K562 (cell line): ENCODE data around the gene FBXO46. TPM values are rescaled to one million over a fixed set of nuclear protein-coding genes. Genes with fewer than 3 reads are reported as not detected.

Source experiments
- BRD9 ChIP-seq: fragments of 450-650 bp; IDR thresholded peaks from 2 replicates; pipeline ENCODE4 v1.6.1; 2018; ENCODE audit warnings: low read depth; ENCODE audit not compliant: partially characterized antibody
- CTBP1 ChIP-seq: fragments of 450-650 bp; IDR thresholded peaks from 2 replicates; pipeline ENCODE4 v1.6.1; 2016; ENCODE audit warnings: borderline replicate concordance
- HNRNPK ChIP-seq: fragments of 200-400 bp; formaldehyde crosslinking; IDR thresholded peaks from one replicate; pipeline ENCODE4 v1.6.1; 2018; ENCODE audit warnings: mild to moderate bottlenecking, low read depth, low read length; ENCODE audit not compliant: poor library complexity, severe bottlenecking
- IFI16 ChIP-seq: fragments of 250-450 bp; sonication (Bioruptor Pico); IDR thresholded peaks from 2 replicates; pipeline ENCODE4 v2.1.2; 2022; ENCODE audit warnings: mild to moderate bottlenecking, inconsistent platforms
- MECOM ChIP-seq: fragments of 250-450 bp; sonication (Bioruptor Pico); IDR thresholded peaks from 2 replicates; pipeline ENCODE4 v1.8.0; 2022; ENCODE audit warnings: inconsistent platforms
- MYC ChIP-seq, 2 experiments: fragments of 250-450 bp in 1 of 2; sonication (Bioruptor Pico) in 1 of 2; IDR thresholded peaks; 2 replicates each; pipeline versions ENCODE4 v1.5.1 to v1.6.1; 2012 to 2021; ENCODE audit warnings: low read depth in 2 of 2, borderline replicate concordance in 1 of 2, improper control_type of control experiment in 1 of 2, low read length in 1 of 2, mild to moderate bottlenecking in 1 of 2, moderate library complexity in 1 of 2
- NCOA4 ChIP-seq: fragments of 450-650 bp; IDR thresholded peaks from 2 replicates; pipeline ENCODE4 v1.6.1; 2018; ENCODE audit warnings: mild to moderate bottlenecking; ENCODE audit not compliant: partially characterized antibody
- NFE2 ChIP-seq: IDR thresholded peaks from 2 replicates; pipeline ENCODE4 v1.6.1; 2014; ENCODE audit warnings: antibody characterized with exemption, low read depth
- PHF8 ChIP-seq: fragments of 200-600 bp; sonication (generic); IDR thresholded peaks from 2 replicates; pipeline ENCODE4 v1.6.1; 2012; ENCODE audit warnings: mixed run types, mild to moderate bottlenecking, inconsistent platforms, low read length, moderate library complexity, borderline replicate concordance
- TOE1 ChIP-seq, 2 experiments: fragments of 450-650 bp in 1 of 2; sonication (generic) in 1 of 2; formaldehyde crosslinking in 1 of 2; IDR thresholded peaks; 2 replicates each; pipeline versions ENCODE4 v1.7.1 to v1.8.0; 2016 to 2022; ENCODE audit warnings: borderline replicate concordance in 2 of 2, mild to moderate bottlenecking in 2 of 2, antibody characterized with exemption in 1 of 2, inconsistent platforms in 1 of 2, low read depth in 1 of 2, missing genetic modification reagents in 1 of 2, moderate library complexity in 1 of 2
- ZNF212 ChIP-seq: fragments of 450-650 bp; formaldehyde crosslinking; IDR thresholded peaks from 2 replicates; pipeline ENCODE4 v1.4.0; 2020; ENCODE audit warnings: mild to moderate bottlenecking
- ZNF263 ChIP-seq: sonication (generic); formaldehyde crosslinking; IDR thresholded peaks from 2 replicates; pipeline ENCODE4 v1.8.0; 2022; ENCODE audit warnings: mild to moderate bottlenecking, missing genetic modification reagents, borderline replicate concordance
- ZNF316 ChIP-seq: fragments of 450-650 bp; IDR thresholded peaks from 2 replicates; pipeline ENCODE4 v1.6.1; 2016
- ZNF644 ChIP-seq: fragments of 200-800 bp; sonication (Bioruptor generic); IDR thresholded peaks from 2 replicates; pipeline ENCODE4 v1.6.1; 2016; ENCODE audit warnings: low read depth, missing genetic modification characterization, missing compliant biosample characterization
- polyA plus RNA-seq, 8 experiments: library from polyadenylated mRNA; depleted of rRNA in 4 of 8; stranded (reverse) in 5 of 8; unstranded in 3 of 8; fragments of >200 nt; fragmentation: Nextera tagmentation in 2 of 8; fragmentation: Illumina TruSeq in 1 of 8; extraction: Ambion mirVana in 2 of 8; extraction: Trizol in 1 of 8; gene quantifications; 2 replicates each; pipeline versions ENCODE4 v1.2.1 to v1.2.3, GENCODE V29; 2011 to 2014; ENCODE audit warnings: inconsistent platforms in 1 of 8, missing spikeins in 1 of 8
- total RNA-seq, 7 experiments: library from RNA; depleted of rRNA in 6 of 7; stranded (reverse); fragments of >200 nt in 6 of 7; fragmentation: Illumina TruSeq in 2 of 7; extraction: Trizol in 2 of 7; gene quantifications; 2 replicates each; pipeline versions ENCODE4 v1.2.1 to v1.2.3, GENCODE V29; 2011 to 2021; ENCODE audit warnings: low replicate concordance in 1 of 7
- TF ChIP-seq, protein P1 (sequence below), 2 experiments: fragments of 450-650 bp in 1 of 2; sonication (generic) in 1 of 2; formaldehyde crosslinking in 1 of 2; IDR thresholded peaks in 1 of 2; conservative IDR thresholded peaks in 1 of 2; 2 replicates each; pipeline versions ENCODE4 v1.6.1 to v1.8.1; 2016 to 2023; ENCODE audit warnings: mild to moderate bottlenecking in 2 of 2, moderate library complexity in 2 of 2, inconsistent platforms in 1 of 2, missing genetic modification reagents in 1 of 2
- TF ChIP-seq, protein P2 (sequence below): sonication (generic); formaldehyde crosslinking; IDR thresholded peaks from 2 replicates; pipeline ENCODE4 v1.8.0; 2022; ENCODE audit warnings: mild to moderate bottlenecking, missing genetic modification reagents
- TF ChIP-seq, protein P3 (sequence below), 2 experiments: fragments of 200-800 bp in 1 of 2; sonication (Bioruptor generic) in 1 of 2; sonication (generic) in 1 of 2; formaldehyde crosslinking in 1 of 2; IDR thresholded peaks in 1 of 2; conservative IDR thresholded peaks in 1 of 2; 2 replicates each; pipeline versions ENCODE4 v1.5.0 to v1.6.1; 2016 to 2020; ENCODE audit warnings: missing compliant biosample characterization in 1 of 2, missing genetic modification characterization in 1 of 2, missing genetic modification reagents in 1 of 2

FBXO46 gene
- total and polyA plus RNA-seq, 9 of the 15 experiments (the other 6 are each of a cell fraction or from before 2014, with no cell fraction given): 1.5 to 36.1 (median 7.3) TPM

DNA sequence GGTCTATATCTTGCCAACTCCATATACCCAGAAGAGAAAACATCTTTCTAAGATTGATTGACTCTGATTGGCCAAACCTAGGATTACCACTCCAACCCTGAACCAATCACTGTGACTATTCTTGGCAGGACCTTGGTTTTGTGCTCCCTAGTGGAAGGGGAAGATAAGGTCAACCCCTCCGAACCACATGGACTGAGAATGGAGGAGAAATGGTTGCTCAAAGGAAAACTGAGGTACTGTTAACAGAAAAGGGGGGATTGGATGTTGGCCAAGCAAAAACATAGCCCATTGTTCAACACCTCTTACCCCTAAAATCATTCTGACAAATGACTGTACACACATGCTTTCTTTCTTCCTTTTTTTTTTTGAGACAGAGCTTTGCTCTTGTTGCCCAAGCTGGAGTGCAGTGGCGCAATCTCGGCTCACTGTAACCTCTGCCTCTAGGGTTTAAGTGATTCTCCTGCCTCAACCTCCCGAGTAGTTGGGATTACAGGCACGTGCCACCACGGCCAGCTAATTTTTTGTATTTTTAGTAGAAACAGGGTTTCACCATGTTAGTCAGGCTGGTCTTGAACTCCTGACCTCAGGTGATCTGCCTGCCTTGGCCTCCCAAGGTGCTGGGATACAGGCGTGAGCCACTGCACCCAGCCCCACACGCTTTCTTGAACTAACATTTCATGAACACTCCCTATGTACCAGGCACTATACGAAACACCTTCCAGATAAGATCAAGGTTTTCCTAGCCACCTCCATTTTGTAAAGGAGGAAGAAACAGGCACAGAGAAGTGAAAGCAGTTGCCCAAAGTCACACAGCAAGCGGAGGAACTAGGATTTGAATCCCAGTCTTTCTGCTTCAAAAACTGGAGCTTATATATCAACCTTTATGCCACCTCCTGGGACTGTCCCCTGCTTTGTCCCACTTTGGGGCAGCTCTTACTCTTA is 9.1 kb upstream of the FBXO46 start (continued):
- TF ChIP-seq, protein P1, sequence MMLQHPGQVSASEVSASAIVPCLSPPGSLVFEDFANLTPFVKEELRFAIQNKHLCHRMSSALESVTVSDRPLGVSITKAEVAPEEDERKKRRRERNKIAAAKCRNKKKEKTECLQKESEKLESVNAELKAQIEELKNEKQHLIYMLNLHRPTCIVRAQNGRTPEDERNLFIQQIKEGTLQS (IDR thresholded peaks at IDR 0.05): 0 out of 2 replicates have a peak, but pooled peaks have one; percentile 8
- TF ChIP-seq, protein P1 (CRISPR knock-in tag; conservative IDR thresholded peaks at IDR 0.05): no peak
- TF ChIP-seq ZNF644 (tag) (peak; percentile 84), ZNF316 (no peak; the same call in 1 of the 2 replicates), ZNF212 (CRISPR knock-in tag) (no peak), CTBP1 (no peak), NCOA4 (no peak), TOE1 (IDR thresholded peaks at IDR 0.05; ENCODE audit: borderline replicate concordance) (no peak), TOE1 (CRISPR knock-in tag; IDR thresholded peaks at IDR 0.05; ENCODE audit: borderline replicate concordance, low read depth) (no peak), ZNF263 (CRISPR knock-in tag) (no peak), MECOM (CRISPR knock-in tag) (no peak), BRD9 (peak; percentile 74), HNRNPK (no peak), PHF8 (peak; percentile 57; the same call in 1 of the 2 replicates), IFI16 (CRISPR knock-in tag) (no peak), NFE2 (no peak), MYC (IDR thresholded peaks at IDR 0.05; ENCODE audit: low read depth, low read length) (peak; percentile 99), MYC (CRISPR knock-in tag; IDR thresholded peaks at IDR 0.05; ENCODE audit: borderline replicate concordance, low read depth) (peak; percentile 84; the same call in 1 of the 2 replicates)
- TF ChIP-seq, protein P2, sequence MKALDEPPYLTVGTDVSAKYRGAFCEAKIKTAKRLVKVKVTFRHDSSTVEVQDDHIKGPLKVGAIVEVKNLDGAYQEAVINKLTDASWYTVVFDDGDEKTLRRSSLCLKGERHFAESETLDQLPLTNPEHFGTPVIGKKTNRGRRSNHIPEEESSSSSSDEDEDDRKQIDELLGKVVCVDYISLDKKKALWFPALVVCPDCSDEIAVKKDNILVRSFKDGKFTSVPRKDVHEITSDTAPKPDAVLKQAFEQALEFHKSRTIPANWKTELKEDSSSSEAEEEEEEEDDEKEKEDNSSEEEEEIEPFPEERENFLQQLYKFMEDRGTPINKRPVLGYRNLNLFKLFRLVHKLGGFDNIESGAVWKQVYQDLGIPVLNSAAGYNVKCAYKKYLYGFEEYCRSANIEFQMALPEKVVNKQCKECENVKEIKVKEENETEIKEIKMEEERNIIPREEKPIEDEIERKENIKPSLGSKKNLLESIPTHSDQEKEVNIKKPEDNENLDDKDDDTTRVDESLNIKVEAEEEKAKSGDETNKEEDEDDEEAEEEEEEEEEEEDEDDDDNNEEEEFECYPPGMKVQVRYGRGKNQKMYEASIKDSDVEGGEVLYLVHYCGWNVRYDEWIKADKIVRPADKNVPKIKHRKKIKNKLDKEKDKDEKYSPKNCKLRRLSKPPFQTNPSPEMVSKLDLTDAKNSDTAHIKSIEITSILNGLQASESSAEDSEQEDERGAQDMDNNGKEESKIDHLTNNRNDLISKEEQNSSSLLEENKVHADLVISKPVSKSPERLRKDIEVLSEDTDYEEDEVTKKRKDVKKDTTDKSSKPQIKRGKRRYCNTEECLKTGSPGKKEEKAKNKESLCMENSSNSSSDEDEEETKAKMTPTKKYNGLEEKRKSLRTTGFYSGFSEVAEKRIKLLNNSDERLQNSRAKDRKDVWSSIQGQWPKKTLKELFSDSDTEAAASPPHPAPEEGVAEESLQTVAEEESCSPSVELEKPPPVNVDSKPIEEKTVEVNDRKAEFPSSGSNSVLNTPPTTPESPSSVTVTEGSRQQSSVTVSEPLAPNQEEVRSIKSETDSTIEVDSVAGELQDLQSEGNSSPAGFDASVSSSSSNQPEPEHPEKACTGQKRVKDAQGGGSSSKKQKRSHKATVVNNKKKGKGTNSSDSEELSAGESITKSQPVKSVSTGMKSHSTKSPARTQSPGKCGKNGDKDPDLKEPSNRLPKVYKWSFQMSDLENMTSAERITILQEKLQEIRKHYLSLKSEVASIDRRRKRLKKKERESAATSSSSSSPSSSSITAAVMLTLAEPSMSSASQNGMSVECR (CRISPR knock-in tag): no peak
- TF ChIP-seq, protein P3, sequence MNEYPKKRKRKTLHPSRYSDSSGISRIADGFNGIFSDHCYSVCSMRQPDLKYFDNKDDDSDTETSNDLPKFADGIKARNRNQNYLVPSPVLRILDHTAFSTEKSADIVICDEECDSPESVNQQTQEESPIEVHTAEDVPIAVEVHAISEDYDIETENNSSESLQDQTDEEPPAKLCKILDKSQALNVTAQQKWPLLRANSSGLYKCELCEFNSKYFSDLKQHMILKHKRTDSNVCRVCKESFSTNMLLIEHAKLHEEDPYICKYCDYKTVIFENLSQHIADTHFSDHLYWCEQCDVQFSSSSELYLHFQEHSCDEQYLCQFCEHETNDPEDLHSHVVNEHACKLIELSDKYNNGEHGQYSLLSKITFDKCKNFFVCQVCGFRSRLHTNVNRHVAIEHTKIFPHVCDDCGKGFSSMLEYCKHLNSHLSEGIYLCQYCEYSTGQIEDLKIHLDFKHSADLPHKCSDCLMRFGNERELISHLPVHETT (CRISPR knock-in tag; conservative IDR thresholded peaks at IDR 0.05 in 1 of 2, IDR thresholded peaks at IDR 0.05 in 1 of 2): peak in 1 of 2 experiments; percentile 84; a peak in 2 of 4 replicates
